Measurements from ENCODE around the gene ATP2B2.

ATP2B2 gene

GRCh38 chr3:10294030-10294586, 211.3 kb downstream of the ATP2B2 start:
- no peak for DNase-seq (ENCODE audit: low spot score)

- no peak for DNase-seq (ENCODE audit: low spot score)
Observed at GRCh38 chr3:10292505-10293419, 212.6 kb downstream of the ATP2B2 start, which contains the start of gene GHRL. TSS of gene GHRL (minus strand) at chr3:10292947. CDS start at chr3:10290180, 2,767 bp downstream.

- DNase-seq (ENCODE audit: low spot score), result no peak
Observed at GRCh38 chr3:10291641-10292040, 213.7 kb downstream of the ATP2B2 start.

- DNase-seq (ENCODE audit: low spot score), result no peak
Observed at GRCh38 chr3:10290481-10291176, 214.8 kb downstream of the ATP2B2 start.

- no peak for DNase-seq (ENCODE audit: low spot score)
Observed at GRCh38 chr3:10289787-10290355, 215.5 kb downstream of the ATP2B2 start.

GRCh38 chr3:10289077-10289476, 216.3 kb downstream of the ATP2B2 start:
- DNase-seq (ENCODE audit: low spot score), result no peak

- DNase-seq (ENCODE audit: low spot score), result no peak
Observed at GRCh38 chr3:10288575-10288960, 216.8 kb downstream of the ATP2B2 start.

- DNase-seq (ENCODE audit: low spot score), result no peak
Observed at GRCh38 chr3:10287936-10288574, 217.3 kb downstream of the ATP2B2 start.

GRCh38 chr3:10286596-10287295, 218.6 kb downstream of the ATP2B2 start:
- peak; percentile 67 for DNase-seq (ENCODE audit: low spot score)

- DNase-seq (ENCODE audit: low spot score), result no peak
Observed at GRCh38 chr3:10286133-10286524, 219.3 kb downstream of the ATP2B2 start.

GRCh38 chr3:10285272-10286132, 219.9 kb downstream of the ATP2B2 start:
- no peak for DNase-seq (ENCODE audit: low spot score)

GRCh38 chr3:10284496-10284895, 220.9 kb downstream of the ATP2B2 start:
- no peak for DNase-seq (ENCODE audit: low spot score)

- DNase-seq (ENCODE audit: low spot score), result peak; percentile 79
Observed at GRCh38 chr3:10283638-10284037, 221.7 kb downstream of the ATP2B2 start.

GRCh38 chr3:10281951-10282350, 223.4 kb downstream of the ATP2B2 start:
- no peak for DNase-seq (ENCODE audit: low spot score)

- peak; percentile 7 for DNase-seq (ENCODE audit: low spot score)
Observed at GRCh38 chr3:10280571-10280970, 224.8 kb downstream of the ATP2B2 start.

GRCh38 chr3:10280177-10280529, 225.2 kb downstream of the ATP2B2 start:
- no peak for DNase-seq (ENCODE audit: low spot score)

- no peak for DNase-seq (ENCODE audit: low spot score)
Observed at GRCh38 chr3:10279384-10280176, 225.8 kb downstream of the ATP2B2 start.

- DNase-seq (ENCODE audit: low spot score), result no peak
Observed at GRCh38 chr3:10278501-10278900, 226.9 kb downstream of the ATP2B2 start.

GRCh38 chr3:10277115-10277625, 228.2 kb downstream of the ATP2B2 start:
- DNase-seq (ENCODE audit: low spot score), result no peak

Measured in D341Med (cell line).